ENCODE results near the gene OR56B1.
"Not testable (repeated sequence)": the region's sequence is repeated elsewhere in the genome, so short reads cannot be mapped to it uniquely, and the experiment has no call there.

The OR56B1 gene

DNA sequence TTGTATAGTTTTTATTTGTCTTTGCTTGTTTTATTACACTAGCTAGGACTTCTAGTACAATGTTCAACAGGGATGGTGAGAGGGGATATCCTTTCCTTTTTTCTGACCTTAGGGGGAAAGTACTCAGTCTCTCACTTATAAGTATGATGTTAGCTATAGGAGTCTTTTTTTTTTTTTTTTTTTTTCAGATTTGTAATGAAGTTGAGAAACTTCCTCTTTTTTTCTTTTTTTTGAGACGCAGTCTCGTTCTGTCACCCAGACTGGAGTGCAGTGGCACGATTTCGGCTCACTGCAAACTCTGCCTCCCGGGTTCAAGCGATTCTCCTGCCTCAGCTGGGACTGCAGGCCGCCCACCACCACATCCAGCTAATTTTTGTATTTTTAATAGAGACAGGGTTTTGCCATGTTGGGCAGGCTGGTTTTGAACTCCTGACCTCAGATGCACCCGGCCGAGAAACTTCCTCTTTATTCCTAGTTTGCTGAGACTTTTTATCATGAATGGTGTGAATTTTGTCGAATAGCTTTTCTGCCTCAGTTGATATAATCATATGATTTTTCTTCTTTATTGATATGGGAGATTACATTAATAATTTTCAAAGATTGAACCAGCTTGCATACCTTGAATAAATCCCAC lies 35.7 kb upstream of the OR56B1 start:
- H3K4me1 ChIP-seq (ENCODE audit: control insufficient read depth, insufficient read depth, low read length): peaks cover 15% of the 10 kb centered on the region
- no peaks in the 10 kb centered on the region for H3K27me3 ChIP-seq (replicated peaks; ENCODE audit: control insufficient read depth, insufficient read depth, low read length)
- H3K4me3 ChIP-seq (ENCODE audit: low read length): no peak overlapping the region
- no peaks in the 10 kb centered on the region for H3K9me3 ChIP-seq (ENCODE audit: control insufficient read depth, low read length)
- H3K36me3 ChIP-seq (ENCODE audit: control insufficient read depth, insufficient read depth, low read length, severe bottlenecking): peaks cover 81% of the 10 kb centered on the region
- no peak for DNase-seq (ENCODE audit: low read depth)
- H3K9ac ChIP-seq (ENCODE audit: low read length): no peak overlapping the region

DNA sequence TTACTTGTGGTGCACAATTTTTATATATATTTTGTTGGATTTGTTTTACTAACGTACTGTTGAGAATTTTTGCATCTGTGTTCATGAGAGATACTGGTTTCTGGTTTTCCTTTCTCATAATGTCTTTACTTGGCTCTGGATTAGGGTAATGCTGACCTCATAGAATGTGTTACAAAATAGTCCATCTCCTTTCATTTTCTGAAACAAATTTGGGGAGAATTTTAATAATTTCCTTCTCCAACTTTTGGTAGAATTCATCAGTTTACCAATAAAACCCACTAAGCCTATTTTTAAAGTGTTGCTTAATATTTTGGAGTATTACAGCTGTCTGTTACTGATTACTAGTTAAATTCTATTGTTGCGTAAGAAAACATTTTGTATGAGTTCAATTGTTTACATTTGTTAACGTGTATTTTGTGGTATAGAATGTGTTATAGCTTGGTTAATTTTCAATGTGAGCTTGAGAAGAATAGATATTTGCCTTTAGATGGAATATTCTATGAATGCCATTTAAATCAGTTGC lies 35.1 kb upstream of the OR56B1 start:
- Histone ChIP-seq H3K27me3 (replicated peaks; ENCODE audit: control insufficient read depth, insufficient read depth, low read length) (no peaks in the 10 kb centered on the region), H3K9ac (ENCODE audit: low read length) (no peak overlapping the region), H3K9me3 (ENCODE audit: control insufficient read depth, low read length) (no peaks in the 10 kb centered on the region), H3K4me1 (ENCODE audit: control insufficient read depth, insufficient read depth, low read length) (peaks cover 13% of the 10 kb centered on the region), H3K4me3 (ENCODE audit: low read length) (no peak overlapping the region), H3K36me3 (ENCODE audit: control insufficient read depth, insufficient read depth, low read length, severe bottlenecking) (peaks cover 84% of the 10 kb centered on the region)
- DNase-seq (ENCODE audit: low read depth): peak; percentile 9

DNA sequence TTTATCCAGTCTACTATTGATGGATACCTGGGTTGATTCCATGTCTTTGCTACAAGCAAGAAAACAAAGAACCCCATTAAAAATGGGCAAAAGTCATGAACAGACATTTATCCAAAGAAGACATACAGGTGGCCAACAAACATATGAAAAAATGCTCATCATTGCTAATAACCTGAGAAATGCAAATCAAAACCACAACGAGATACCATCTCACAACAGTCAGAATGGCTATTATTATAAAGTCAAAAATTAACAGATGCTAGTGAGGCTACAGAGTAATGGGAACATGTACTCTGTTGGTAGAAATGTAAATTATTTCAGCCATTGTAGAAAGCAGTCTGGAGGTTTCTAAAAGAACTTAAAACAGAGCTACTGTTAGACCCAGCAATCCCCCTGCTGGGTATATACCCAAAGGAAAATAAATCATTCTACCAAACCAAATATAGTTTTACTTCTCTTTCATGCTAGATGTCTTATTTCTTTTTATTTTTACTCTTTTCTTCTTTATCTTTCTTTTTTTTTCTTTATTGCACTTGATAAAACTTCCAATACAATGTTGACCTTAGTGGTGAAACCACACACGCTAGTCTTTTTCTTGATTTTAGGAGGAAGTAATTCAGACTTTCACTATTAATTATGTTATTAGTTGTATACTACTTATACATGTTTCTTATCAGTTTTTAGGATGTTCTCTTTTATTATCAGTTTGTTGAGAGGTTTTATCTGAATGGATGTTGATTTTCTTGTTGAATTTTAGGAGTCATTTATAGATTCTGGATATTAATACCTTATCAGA lies 32.3 kb upstream of the OR56B1 start:
- Histone ChIP-seq H3K4me1 (ENCODE audit: control insufficient read depth, insufficient read depth, low read length) (peaks cover 10% of the 10 kb centered on the region), H3K9ac (ENCODE audit: low read length) (no peak overlapping the region), H3K27me3 (replicated peaks; ENCODE audit: control insufficient read depth, insufficient read depth, low read length) (no peaks in the 10 kb centered on the region), H3K36me3 (ENCODE audit: control insufficient read depth, insufficient read depth, low read length, severe bottlenecking) (peaks cover 85% of the 10 kb centered on the region), H3K4me3 (ENCODE audit: low read length) (no peak overlapping the region), H3K9me3 (ENCODE audit: control insufficient read depth, low read length) (no peaks in the 10 kb centered on the region)
- DNase-seq (ENCODE audit: low read depth): no peak

DNA sequence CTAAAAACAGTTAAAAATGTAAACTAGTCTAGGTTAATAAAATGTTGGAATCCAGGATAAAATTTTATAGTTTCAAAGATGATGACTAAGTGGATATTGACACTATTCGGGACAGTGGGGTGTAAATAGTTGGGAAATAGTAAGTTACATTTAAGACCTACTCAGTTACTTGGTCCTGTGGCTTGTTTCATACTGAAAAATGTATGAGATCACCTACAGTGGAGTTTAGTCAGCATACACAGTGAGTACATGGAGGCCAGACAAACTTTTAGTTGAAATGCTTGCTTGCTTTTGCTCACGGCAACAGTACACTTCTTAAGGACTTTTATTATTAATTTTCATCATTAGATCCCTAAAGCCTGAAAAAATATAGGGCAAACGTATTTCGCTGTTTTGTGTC lies 30.6 kb upstream of the OR56B1 start:
- no peak for DNase-seq (ENCODE audit: low read depth)
- peaks cover 10% of the 10 kb centered on the region for H3K4me1 ChIP-seq (ENCODE audit: control insufficient read depth, insufficient read depth, low read length)
- H3K9me3 ChIP-seq (ENCODE audit: control insufficient read depth, low read length): no peaks in the 10 kb centered on the region
- no peaks in the 10 kb centered on the region for H3K27me3 ChIP-seq (replicated peaks; ENCODE audit: control insufficient read depth, insufficient read depth, low read length)
- no peak overlapping the region for H3K9ac ChIP-seq (ENCODE audit: low read length)
- no peak overlapping the region for H3K4me3 ChIP-seq (ENCODE audit: low read length)
- peaks cover 91% of the 10 kb centered on the region for H3K36me3 ChIP-seq (ENCODE audit: control insufficient read depth, insufficient read depth, low read length, severe bottlenecking)

DNA sequence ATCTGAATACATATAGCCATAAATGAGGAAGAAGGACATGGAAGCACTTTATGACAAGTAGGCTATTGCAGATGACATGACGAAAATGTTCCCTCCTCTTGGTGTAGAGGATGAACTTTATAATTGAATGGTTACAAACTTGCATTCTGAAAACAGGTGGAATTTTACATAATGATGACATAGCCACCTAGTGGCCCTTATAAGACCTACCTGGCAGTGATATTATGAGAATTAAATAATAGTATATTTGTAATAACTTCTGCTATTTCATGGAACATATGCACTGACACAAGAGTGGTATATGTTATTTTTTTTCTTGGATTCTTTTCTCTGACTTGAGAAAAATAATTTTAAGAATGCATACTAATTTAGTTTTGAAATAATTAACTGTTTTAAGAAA lies 23.7 kb upstream of the OR56B1 start:
- DNase-seq (ENCODE audit: low read depth): peak; percentile 12

DNA sequence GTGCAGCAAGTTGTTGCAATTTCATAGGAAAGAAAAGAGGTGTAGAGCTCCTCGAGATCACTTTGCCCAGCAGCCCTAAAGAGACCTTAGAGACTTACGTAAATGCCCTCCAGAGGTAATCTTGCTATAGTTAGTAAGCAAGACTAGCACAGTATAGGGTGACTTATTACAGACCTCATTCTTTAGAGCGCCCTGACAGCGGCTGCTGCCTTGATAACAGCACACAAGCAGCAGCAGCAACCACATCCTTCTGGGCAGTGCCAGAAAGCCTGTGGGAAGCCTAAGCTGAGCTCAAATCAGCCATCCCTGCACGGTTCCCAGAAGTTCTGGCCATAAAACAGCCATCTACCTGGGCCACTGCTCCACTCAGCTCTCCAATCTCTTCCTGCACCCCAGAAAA lies 22.6 kb upstream of the OR56B1 start:
- H3K4me1 ChIP-seq (ENCODE audit: control insufficient read depth, insufficient read depth, low read length): no peaks in the 10 kb centered on the region
- DNase-seq (ENCODE audit: low read depth): no peak

More for the DNA sequence above, 23.7 kb upstream of the OR56B1 start:
- Histone ChIP-seq H3K9me3 (ENCODE audit: control insufficient read depth, low read length) (no peaks in the 10 kb centered on the region), H3K9ac (ENCODE audit: low read length) (no peak overlapping the region), H3K4me3 (ENCODE audit: low read length) (no peak overlapping the region), H3K36me3 (ENCODE audit: control insufficient read depth, insufficient read depth, low read length, severe bottlenecking) (peaks cover 42% of the 10 kb centered on the region), H3K27me3 (replicated peaks; ENCODE audit: control insufficient read depth, insufficient read depth, low read length) (no peaks in the 10 kb centered on the region), H3K4me1 (ENCODE audit: control insufficient read depth, insufficient read depth, low read length) (no peaks in the 10 kb centered on the region)

DNA sequence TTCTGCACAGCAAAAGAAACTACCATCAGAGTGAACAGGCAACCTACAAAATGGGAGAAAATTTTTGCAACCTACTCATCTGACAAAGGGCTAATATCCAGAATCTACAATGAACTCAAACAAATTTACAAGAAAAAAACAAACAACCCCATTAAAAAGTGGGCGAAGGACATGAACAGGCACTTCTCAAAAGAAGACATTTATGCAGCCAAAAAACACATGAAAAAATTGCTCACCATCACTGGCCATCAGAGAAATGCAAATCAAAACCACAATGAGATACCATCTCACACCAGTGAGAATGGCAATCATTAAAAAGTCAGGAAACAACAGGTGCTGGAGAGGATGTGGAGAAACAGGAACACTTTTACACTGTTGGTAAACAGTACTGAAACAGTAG lies 19.7 kb upstream of the OR56B1 start:
- not testable (repeated sequence) for H3K36me3 ChIP-seq (ENCODE audit: control insufficient read depth, insufficient read depth, low read length, severe bottlenecking); H3K9me3 ChIP-seq (ENCODE audit: control insufficient read depth, low read length); H3K27me3 ChIP-seq (replicated peaks; ENCODE audit: control insufficient read depth, insufficient read depth, low read length); H3K4me3 ChIP-seq (ENCODE audit: low read length); DNase-seq (ENCODE audit: low read depth); H3K9ac ChIP-seq (ENCODE audit: low read length)
- peaks cover 12% of the 10 kb centered on the region for H3K4me1 ChIP-seq (ENCODE audit: control insufficient read depth, insufficient read depth, low read length)

More for the DNA sequence above, 22.6 kb upstream of the OR56B1 start:
- H3K9me3 ChIP-seq (ENCODE audit: control insufficient read depth, low read length): no peaks in the 10 kb centered on the region
- no peak overlapping the region for H3K4me3 ChIP-seq (ENCODE audit: low read length)
- H3K27me3 ChIP-seq (replicated peaks; ENCODE audit: control insufficient read depth, insufficient read depth, low read length): no peaks in the 10 kb centered on the region
- H3K9ac ChIP-seq (ENCODE audit: low read length): no peak overlapping the region
- peaks cover 31% of the 10 kb centered on the region for H3K36me3 ChIP-seq (ENCODE audit: control insufficient read depth, insufficient read depth, low read length, severe bottlenecking)

DNA sequence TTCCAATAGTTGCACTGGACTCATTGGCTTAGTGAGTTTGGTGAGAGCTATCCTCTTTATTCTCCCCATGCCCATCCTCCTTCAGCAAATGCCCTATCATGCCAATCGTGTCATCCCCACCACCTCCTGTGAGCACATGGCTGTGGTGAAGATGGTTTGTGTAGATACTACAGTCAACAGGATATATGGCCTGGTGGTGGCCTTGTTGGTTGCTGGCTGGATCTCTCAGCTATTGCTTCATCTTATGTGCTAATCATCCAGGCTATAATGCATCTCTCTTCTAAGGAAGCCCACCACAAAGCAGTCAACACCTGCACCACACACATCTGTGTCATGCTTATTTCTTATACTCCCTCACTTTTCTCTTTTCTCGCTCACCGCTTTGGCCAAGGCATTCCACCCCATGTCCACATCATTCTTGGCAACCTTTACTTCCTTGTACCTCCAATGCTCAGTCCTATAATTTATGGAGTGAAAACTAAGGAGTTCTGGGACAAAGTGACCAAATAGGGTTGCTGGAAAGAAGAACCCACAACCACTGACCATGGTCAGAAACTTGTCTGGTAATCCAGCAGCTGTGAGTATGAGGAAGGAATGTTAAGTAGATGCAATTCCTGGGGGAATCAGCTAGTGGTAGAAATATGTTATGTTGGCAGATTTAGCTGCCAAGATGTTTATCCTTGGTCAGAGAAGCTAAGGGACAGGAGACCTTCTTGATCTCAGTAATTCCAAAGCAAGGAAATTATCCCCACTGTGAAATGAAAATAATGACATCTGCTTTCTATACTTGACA lies 16.3 kb upstream of the OR56B1 start:
- no peaks in the 10 kb centered on the region for H3K36me3 ChIP-seq (ENCODE audit: control insufficient read depth, insufficient read depth, low read length, severe bottlenecking)
- no peak overlapping the region for H3K4me3 ChIP-seq (ENCODE audit: low read length)
- H3K27me3 ChIP-seq (replicated peaks; ENCODE audit: control insufficient read depth, insufficient read depth, low read length): peaks cover 4% of the 10 kb centered on the region
- DNase-seq (ENCODE audit: low read depth): peak; percentile 10
- H3K4me1 ChIP-seq (ENCODE audit: control insufficient read depth, insufficient read depth, low read length): peaks cover 12% of the 10 kb centered on the region
- H3K9me3 ChIP-seq (ENCODE audit: control insufficient read depth, low read length): no peaks in the 10 kb centered on the region
- no peak overlapping the region for H3K9ac ChIP-seq (ENCODE audit: low read length)

DNA sequence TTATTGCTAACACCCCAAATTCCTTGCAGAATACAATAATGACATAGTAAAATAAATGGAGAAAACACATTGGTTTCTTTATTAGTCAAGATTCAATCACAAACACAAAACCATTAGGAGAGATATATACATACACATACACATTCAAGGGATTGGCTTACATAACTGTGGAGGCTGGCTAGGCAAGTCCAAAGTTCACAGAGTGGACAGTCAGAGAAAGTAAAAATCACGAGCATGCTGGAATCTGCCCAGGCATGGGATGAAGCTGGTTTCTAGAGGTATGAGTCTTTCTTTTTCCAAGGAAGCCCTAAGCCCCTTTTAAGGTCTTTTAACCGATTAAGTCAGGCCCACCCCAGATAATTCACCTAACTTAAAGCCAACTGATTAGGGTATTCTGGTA lies 13.6 kb upstream of the OR56B1 start:
- H3K9ac ChIP-seq (ENCODE audit: low read length): no peak overlapping the region
- no peaks in the 10 kb centered on the region for H3K36me3 ChIP-seq (ENCODE audit: control insufficient read depth, insufficient read depth, low read length, severe bottlenecking)
- peaks cover 12% of the 10 kb centered on the region for H3K4me1 ChIP-seq (ENCODE audit: control insufficient read depth, insufficient read depth, low read length)
- DNase-seq (ENCODE audit: low read depth): no peak
- H3K9me3 ChIP-seq (ENCODE audit: control insufficient read depth, low read length): no peaks in the 10 kb centered on the region
- peaks cover 7% of the 10 kb centered on the region for H3K27me3 ChIP-seq (replicated peaks; ENCODE audit: control insufficient read depth, insufficient read depth, low read length)
- H3K4me3 ChIP-seq (ENCODE audit: low read length): no peak overlapping the region

DNA sequence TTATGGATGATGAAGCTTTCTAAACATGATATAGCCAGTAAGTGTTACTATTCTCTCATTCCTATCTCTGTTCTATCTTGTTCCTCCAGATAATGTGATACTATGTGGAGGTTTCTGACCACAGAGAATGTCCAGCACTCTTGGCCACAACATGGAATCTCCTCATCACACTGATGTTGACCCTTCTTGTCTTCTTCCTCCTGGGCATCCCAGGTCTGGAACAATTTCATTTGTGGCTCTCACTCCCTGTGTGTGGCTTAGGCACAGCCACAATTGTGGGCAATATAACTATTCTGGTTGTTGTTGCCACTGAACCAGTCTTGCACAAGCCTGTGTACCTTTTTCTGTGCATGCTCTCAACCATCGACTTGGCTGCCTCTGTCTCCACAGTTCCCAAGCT lies 9.9 kb upstream of the OR56B1 start:
- Histone ChIP-seq H3K9me3 (ENCODE audit: control insufficient read depth, low read length) (no peaks in the 10 kb centered on the region), H3K27me3 (replicated peaks; ENCODE audit: control insufficient read depth, insufficient read depth, low read length) (peaks cover 7% of the 10 kb centered on the region), H3K36me3 (ENCODE audit: control insufficient read depth, insufficient read depth, low read length, severe bottlenecking) (no peaks in the 10 kb centered on the region), H3K4me1 (ENCODE audit: control insufficient read depth, insufficient read depth, low read length) (no peaks in the 10 kb centered on the region), H3K4me3 (ENCODE audit: low read length) (no peak overlapping the region), H3K9ac (ENCODE audit: low read length) (no peak overlapping the region)
- no peak for DNase-seq (ENCODE audit: low read depth)

DNA sequence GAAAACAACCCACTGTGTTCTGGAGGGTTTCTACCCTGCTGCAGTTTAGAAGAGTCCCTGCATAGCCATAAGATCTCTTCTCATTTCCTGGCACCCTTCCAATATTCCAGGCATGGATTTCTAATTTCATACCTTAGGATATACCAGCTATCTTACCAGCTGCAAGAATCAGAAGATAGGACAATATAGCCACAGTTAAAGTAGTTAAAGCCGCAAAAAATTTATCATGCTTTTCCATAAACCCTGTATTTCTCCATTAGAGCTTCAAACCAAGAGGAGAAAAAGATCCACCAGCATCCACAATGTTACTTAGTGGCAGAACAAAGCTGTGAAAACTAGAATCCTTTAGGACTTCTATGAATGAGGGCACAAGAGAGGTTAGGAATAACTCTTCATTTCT lies 8.6 kb upstream of the OR56B1 start:
- no peaks in the 10 kb centered on the region for H3K9me3 ChIP-seq (ENCODE audit: control insufficient read depth, low read length)
- H3K36me3 ChIP-seq (ENCODE audit: control insufficient read depth, insufficient read depth, low read length, severe bottlenecking): no peaks in the 10 kb centered on the region
- peaks cover 7% of the 10 kb centered on the region for H3K27me3 ChIP-seq (replicated peaks; ENCODE audit: control insufficient read depth, insufficient read depth, low read length)
- no peak overlapping the region for H3K4me3 ChIP-seq (ENCODE audit: low read length)
- H3K4me1 ChIP-seq (ENCODE audit: control insufficient read depth, insufficient read depth, low read length): no peaks in the 10 kb centered on the region
- DNase-seq (ENCODE audit: low read depth): no peak
- H3K9ac ChIP-seq (ENCODE audit: low read length): no peak overlapping the region
